Liver (tissue), 9 donors: ENCODE measurements around the gene GNA15. TPM values are rescaled to one million over a fixed set of nuclear protein-coding genes. Genes with fewer than 3 reads are reported as not detected.

Experiments
- DNase-seq: peaks from one replicate; pipeline ENCODE4 v3.0.0-alpha.2; 2017; ENCODE audit warnings: low spot score
- H3K27ac ChIP-seq, 2 donors: one replicate each; pipeline ENCODE4 v1.7.0; 2013; ENCODE audit warnings: inconsistent platforms in 2 of 2, low read length in 2 of 2, control low read depth in 1 of 2, low read depth in 1 of 2, mild to moderate bottlenecking in 1 of 2
- H3K27me3 ChIP-seq, 4 donors: one replicate each; pipeline versions ENCODE4 v1.6.1 to v1.7.0; 2013; ENCODE audit warnings: low read length in 3 of 4, inconsistent platforms in 1 of 4, mild to moderate bottlenecking in 1 of 4, moderate library complexity in 1 of 4; ENCODE audit not compliant: control insufficient read depth in 4 of 4, insufficient read depth in 4 of 4
- H3K36me3 ChIP-seq, 4 donors: one replicate each; pipeline versions ENCODE4 v1.6.1 to v1.7.0; 2013; ENCODE audit warnings: low read length in 3 of 4, mild to moderate bottlenecking in 3 of 4, low read depth in 1 of 4, moderate library complexity in 1 of 4; ENCODE audit not compliant: control insufficient read depth in 4 of 4, insufficient read depth in 3 of 4
- H3K4me1 ChIP-seq, 4 donors: one replicate each; pipeline versions ENCODE4 v1.6.1 to v1.7.0; 2013; ENCODE audit warnings: low read length in 3 of 4, mild to moderate bottlenecking in 3 of 4, moderate library complexity in 1 of 4; ENCODE audit not compliant: control insufficient read depth in 4 of 4, insufficient read depth in 4 of 4
- H3K4me3 ChIP-seq, 3 donors: one replicate each; pipeline versions ENCODE4 v1.6.1 to v1.7.0; 2013; ENCODE audit warnings: low read length in 3 of 3, control low read depth in 1 of 3, low read depth in 1 of 3, mild to moderate bottlenecking in 1 of 3
- H3K9ac ChIP-seq, 2 donors: one replicate each; pipeline ENCODE4 v1.7.0; 2013; ENCODE audit warnings: low read length in 2 of 2, mild to moderate bottlenecking in 2 of 2, moderate library complexity in 2 of 2, control low read depth in 1 of 2, low read depth in 1 of 2
- H3K9me3 ChIP-seq, 4 donors: one replicate each; pipeline versions ENCODE4 v1.6.1 to v1.7.0; 2013; ENCODE audit warnings: low read length in 3 of 4; ENCODE audit not compliant: control insufficient read depth in 4 of 4
- ATF3 ChIP-seq: IDR thresholded peaks from 2 replicates; pipeline ENCODE4 v1.6.1; 2016; ENCODE audit warnings: antibody characterized with exemption
- CTCF ChIP-seq: fragments of 150-350 bp; IDR thresholded peaks from 2 replicates; pipeline ENCODE4 v1.5.1; 2017; ENCODE audit warnings: improper control_type of control experiment, low read depth, low read length; ENCODE audit not compliant: missing input control
- EGR1 ChIP-seq, 2 donors: IDR thresholded peaks; 2 replicates each; pipeline ENCODE4 v1.6.1; 2016 to 2018; ENCODE audit warnings: antibody characterized with exemption in 2 of 2, low read depth in 2 of 2
- FOXA1 ChIP-seq: IDR thresholded peaks from 2 replicates; pipeline ENCODE4 v1.6.1; 2016; ENCODE audit warnings: antibody characterized with exemption
- FOXA2 ChIP-seq: IDR thresholded peaks from 2 replicates; pipeline ENCODE4 v1.6.1; 2016; ENCODE audit warnings: antibody characterized with exemption
- GABPA ChIP-seq, 2 donors: IDR thresholded peaks in 1 of 2; conservative IDR thresholded peaks in 1 of 2; 2 replicates each; pipeline ENCODE4 v1.6.1; 2016; ENCODE audit warnings: antibody characterized with exemption in 2 of 2, mild to moderate bottlenecking in 1 of 2, moderate library complexity in 1 of 2
- HNF4A ChIP-seq, 2 donors: conservative IDR thresholded peaks; 2 replicates each; pipeline ENCODE4 v1.6.1; 2016; ENCODE audit warnings: antibody characterized with exemption in 2 of 2, mild to moderate bottlenecking in 2 of 2
- HNF4G ChIP-seq: IDR thresholded peaks from 2 replicates; pipeline ENCODE4 v1.6.1; 2016; ENCODE audit warnings: antibody characterized with exemption
- JUND ChIP-seq, 2 donors: IDR thresholded peaks; 2 replicates each; pipeline ENCODE4 v1.6.1; 2016; ENCODE audit warnings: antibody characterized with exemption in 2 of 2
- NR2F2 ChIP-seq: IDR thresholded peaks from 2 replicates; pipeline ENCODE4 v1.6.1; 2016; ENCODE audit warnings: antibody characterized with exemption
- RAD21 ChIP-seq, 2 donors: IDR thresholded peaks; 2 replicates each; pipeline ENCODE4 v1.6.1; 2016; ENCODE audit warnings: antibody characterized with exemption in 2 of 2, mild to moderate bottlenecking in 2 of 2
- REST ChIP-seq: IDR thresholded peaks from 2 replicates; pipeline ENCODE4 v1.6.1; 2016; ENCODE audit warnings: antibody characterized with exemption, mild to moderate bottlenecking
- RXRA ChIP-seq, 2 donors: IDR thresholded peaks; 2 replicates each; pipeline ENCODE4 v1.6.1; 2017 to 2018; ENCODE audit warnings: antibody characterized with exemption in 2 of 2, mild to moderate bottlenecking in 1 of 2
- SP1 ChIP-seq: IDR thresholded peaks from 2 replicates; pipeline ENCODE4 v1.6.1; 2018; ENCODE audit warnings: antibody characterized with exemption, mild to moderate bottlenecking
- TAF1 ChIP-seq: conservative IDR thresholded peaks from 2 replicates; pipeline ENCODE4 v1.6.1; 2016; ENCODE audit warnings: antibody characterized with exemption, mild to moderate bottlenecking
- YY1 ChIP-seq: IDR thresholded peaks from 2 replicates; pipeline ENCODE4 v1.6.1; 2016; ENCODE audit warnings: antibody characterized with exemption, mild to moderate bottlenecking
- WGBS: extraction: QIAGEN DNeasy Blood & Tissue Kit; methylation state at CpG from one replicate; pipeline ENCODE4 v1.1.7; 2013; 5-methylcytosine and 5-hydroxymethylcytosine counted together
- polyA plus RNA-seq, 2 donors: library from polyadenylated mRNA; stranded (reverse) in 1 of 2; unstranded in 1 of 2; fragments of 200-250 nt in 1 of 2; fragments of >200 nt in 1 of 2; fragmentation: Nextera tagmentation in 1 of 2; extraction: Ambion mirVana in 1 of 2; gene quantifications; one replicate each; pipeline versions ENCODE4 v1.2.1 to v1.2.3, GENCODE V29; 2013 to 2015
- total RNA-seq, 2 donors: library from RNA; depleted of rRNA; stranded (reverse); fragments of >200 nt; gene quantifications; one replicate each; pipeline ENCODE4 v1.2.3, GENCODE V29; 2014
- TF ChIP-seq, protein P1 (sequence below): IDR thresholded peaks from 2 replicates; pipeline ENCODE4 v1.6.1; 2016; ENCODE audit warnings: antibody characterized with exemption
- TF ChIP-seq, protein P2 (sequence below): IDR thresholded peaks from 2 replicates; pipeline ENCODE4 v1.6.1; 2016; ENCODE audit warnings: antibody characterized with exemption
- donor health status: healthy.
- donor health status: healthy.
- donor health status: healthy.
- donor health status: healthy.
- donor health status: healthy.

GNA15 gene
- total and polyA plus RNA-seq, 4 donors, result 0.11 to 10.4 (median 1.4) TPM

- H3K9me3 ChIP-seq, result no peaks in the 10 kb centered on the region
- H3K9ac ChIP-seq, result no peak overlapping the region
- no peak for TF ChIP-seq REST
- TF ChIP-seq NR2F2, result no peak
- TF ChIP-seq FOXA2, result no peak
- H3K27me3 ChIP-seq, result no peaks in the 10 kb centered on the region
- H3K4me1 ChIP-seq, result peaks cover 3 to 18% (median 11%) of the 10 kb centered on the region in 4 donors
- WGBS, result 93% methylated on average over 22 of the region's 22 CpGs
- peak overlapping the region; percentile 82 to 94 for H3K27ac ChIP-seq
- H3K4me3 ChIP-seq, result no peak overlapping the region
- DNase-seq, result no peak
- H3K36me3 ChIP-seq, result peaks cover 0 to 21% (median 2%) of the 10 kb centered on the region in 4 donors
These were observed 14.4 kb upstream of the GNA15 start for GRCh38 chr19:3121396-3121795.

DNA sequence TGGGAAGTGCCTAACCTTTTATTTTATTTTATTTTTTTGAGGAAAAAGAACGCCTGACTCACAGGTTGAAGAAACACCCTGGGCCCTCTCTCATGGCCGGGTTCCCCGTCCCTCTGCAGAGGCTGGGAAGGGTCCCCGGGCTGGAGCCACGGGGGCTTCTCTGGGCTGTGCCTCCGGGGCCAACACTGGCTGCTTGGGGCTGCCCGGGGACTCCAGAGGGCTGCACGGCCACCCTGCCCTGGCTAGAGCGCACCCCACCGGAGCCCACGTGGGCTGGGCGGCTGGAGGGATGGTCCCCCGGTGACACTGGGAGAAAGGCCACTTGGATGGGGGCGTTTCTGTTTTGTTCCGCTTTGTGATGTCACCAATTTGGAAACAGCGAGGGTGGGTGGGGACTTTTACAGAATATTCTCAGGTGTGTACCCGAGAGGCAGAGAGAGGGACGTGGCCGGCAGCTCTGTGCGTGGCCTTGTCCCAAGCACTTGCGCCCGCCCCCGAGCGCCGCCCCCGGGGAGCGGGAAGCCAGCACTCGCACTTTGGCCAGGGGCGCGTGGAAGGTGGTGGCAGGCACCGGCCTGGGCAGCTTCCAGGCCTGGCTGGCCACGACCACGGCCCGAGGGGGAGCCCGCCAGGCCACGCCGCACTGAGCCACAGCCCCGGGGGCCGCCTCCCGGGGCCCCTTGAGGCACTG, 13.9 kb upstream of the GNA15 start:
- peak overlapping the region; percentile 82 to 94 for H3K27ac ChIP-seq
- H3K4me1 ChIP-seq, result peaks cover 3 to 18% (median 11%) of the 10 kb centered on the region in 4 donors
- peak overlapping the region in 1 of 2 donors; percentile 82 for H3K9ac ChIP-seq
- peak; percentile 15 for TF ChIP-seq HNF4G
- TF ChIP-seq, protein P1, sequence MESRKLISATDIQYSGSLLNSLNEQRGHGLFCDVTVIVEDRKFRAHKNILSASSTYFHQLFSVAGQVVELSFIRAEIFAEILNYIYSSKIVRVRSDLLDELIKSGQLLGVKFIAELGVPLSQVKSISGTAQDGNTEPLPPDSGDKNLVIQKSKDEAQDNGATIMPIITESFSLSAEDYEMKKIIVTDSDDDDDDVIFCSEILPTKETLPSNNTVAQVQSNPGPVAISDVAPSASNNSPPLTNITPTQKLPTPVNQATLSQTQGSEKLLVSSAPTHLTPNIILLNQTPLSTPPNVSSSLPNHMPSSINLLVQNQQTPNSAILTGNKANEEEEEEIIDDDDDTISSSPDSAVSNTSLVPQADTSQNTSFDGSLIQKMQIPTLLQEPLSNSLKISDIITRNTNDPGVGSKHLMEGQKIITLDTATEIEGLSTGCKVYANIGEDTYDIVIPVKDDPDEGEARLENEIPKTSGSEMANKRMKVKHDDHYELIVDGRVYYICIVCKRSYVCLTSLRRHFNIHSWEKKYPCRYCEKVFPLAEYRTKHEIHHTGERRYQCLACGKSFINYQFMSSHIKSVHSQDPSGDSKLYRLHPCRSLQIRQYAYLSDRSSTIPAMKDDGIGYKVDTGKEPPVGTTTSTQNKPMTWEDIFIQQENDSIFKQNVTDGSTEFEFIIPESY, result no peak
- peak; percentile 61 to 75 for TF ChIP-seq HNF4A (conservative IDR thresholded peaks at IDR 0.05)
- TF ChIP-seq RAD21 (IDR thresholded peaks at IDR 0.05), result no peak
- TF ChIP-seq JUND (IDR thresholded peaks at IDR 0.05), result peak in 1 of 2 donors; percentile 25
- no peak for TF ChIP-seq CTCF
- TF ChIP-seq GABPA (IDR thresholded peaks at IDR 0.05 in 1 of 2, conservative IDR thresholded peaks at IDR 0.05 in 1 of 2), result no peak
- TF ChIP-seq TAF1, result no peak
- no peak for TF ChIP-seq YY1
- peak; percentile 71 for TF ChIP-seq SP1
- peak; percentile 44 for TF ChIP-seq REST
- TF ChIP-seq FOXA1, result no peak
- TF ChIP-seq FOXA2, result peak; percentile 12
- TF ChIP-seq EGR1 (IDR thresholded peaks at IDR 0.05; ENCODE audit: low read depth in 2 of 2), result peak; percentile 75 to 88
- TF ChIP-seq, protein P2, sequence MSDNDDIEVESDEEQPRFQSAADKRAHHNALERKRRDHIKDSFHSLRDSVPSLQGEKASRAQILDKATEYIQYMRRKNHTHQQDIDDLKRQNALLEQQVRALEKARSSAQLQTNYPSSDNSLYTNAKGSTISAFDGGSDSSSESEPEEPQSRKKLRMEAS, result no peak
- no peak for TF ChIP-seq ATF3
- TF ChIP-seq RXRA (IDR thresholded peaks at IDR 0.05), result peak; percentile 17 to 59
- TF ChIP-seq NR2F2, result no peak
- no peaks in the 10 kb centered on the region for H3K27me3 ChIP-seq
- peak overlapping the region in 2 of 3 donors; percentile 6 to 49 for H3K4me3 ChIP-seq
- 57% methylated on average over 40 of the region's 40 CpGs for WGBS
- no peak for DNase-seq
- peaks cover 0 to 15% (median 2%) of the 10 kb centered on the region in 4 donors for H3K36me3 ChIP-seq
- H3K9me3 ChIP-seq, result no peaks in the 10 kb centered on the region
